ENCODE measurements around the gene ARL13B. TPM values are rescaled to one million over a fixed set of nuclear protein-coding genes. Genes with fewer than 3 reads are reported as not detected.

Gene ARL13B
- total RNA-seq, 1 donor from 2014 or later, result 12.1 TPM

- DNase-seq, result no peak
- no peak for TF ChIP-seq CTCF (IDR thresholded peaks at IDR 0.05; ENCODE audit: partially characterized antibody, unreplicated experiment)
- no peaks in the 10 kb centered on the region for H3K27me3 Mint-ChIP-seq (ENCODE audit: unreplicated experiment)
- H3K27ac Mint-ChIP-seq (ENCODE audit: unreplicated experiment), result no peak overlapping the region
- no peaks in the 10 kb centered on the region for H3K4me1 Mint-ChIP-seq (ENCODE audit: low read depth, unreplicated experiment)
- no peaks in the 10 kb centered on the region for H3K9me3 Mint-ChIP-seq (ENCODE audit: unreplicated experiment)
- H3K4me3 Mint-ChIP-seq (ENCODE audit: unreplicated experiment), result no peak overlapping the region
- no peaks in the 10 kb centered on the region for H3K36me3 Mint-ChIP-seq (ENCODE audit: unreplicated experiment)
Measured at GRCh38 chr3:93988764-93989163, 8.8 kb downstream of the ARL13B start.

GRCh38 chr3:93989241-93989640 lies 9.3 kb downstream of the ARL13B start:
- Mint-ChIP-seq H3K36me3 (ENCODE audit: unreplicated experiment) (no peaks in the 10 kb centered on the region), H3K9me3 (ENCODE audit: unreplicated experiment) (no peaks in the 10 kb centered on the region), H3K27me3 (ENCODE audit: unreplicated experiment) (no peaks in the 10 kb centered on the region), H3K4me3 (ENCODE audit: unreplicated experiment) (no peak overlapping the region), H3K27ac (ENCODE audit: unreplicated experiment) (no peak overlapping the region), H3K4me1 (ENCODE audit: low read depth, unreplicated experiment) (peaks cover 1% of the 10 kb centered on the region)
- DNase-seq, result no peak
- TF ChIP-seq CTCF (IDR thresholded peaks at IDR 0.05; ENCODE audit: partially characterized antibody, unreplicated experiment), result no peak

- Mint-ChIP-seq H3K4me1 (ENCODE audit: low read depth, unreplicated experiment) (peaks cover 1% of the 10 kb centered on the region), H3K9me3 (ENCODE audit: unreplicated experiment) (no peaks in the 10 kb centered on the region), H3K27me3 (ENCODE audit: unreplicated experiment) (no peaks in the 10 kb centered on the region), H3K4me3 (ENCODE audit: unreplicated experiment) (no peak overlapping the region), H3K36me3 (ENCODE audit: unreplicated experiment) (peaks cover under 1% of the 10 kb centered on the region), H3K27ac (ENCODE audit: unreplicated experiment) (no peak overlapping the region)
- no peak for DNase-seq
- TF ChIP-seq CTCF (IDR thresholded peaks at IDR 0.05; ENCODE audit: partially characterized antibody, unreplicated experiment), result no peak
Measured at GRCh38 chr3:93991631-93992030, 11.7 kb downstream of the ARL13B start.

- TF ChIP-seq CTCF (IDR thresholded peaks at IDR 0.05; ENCODE audit: partially characterized antibody, unreplicated experiment), result no peak
- Mint-ChIP-seq H3K27me3 (ENCODE audit: unreplicated experiment) (no peaks in the 10 kb centered on the region), H3K9me3 (ENCODE audit: unreplicated experiment) (no peaks in the 10 kb centered on the region), H3K27ac (ENCODE audit: unreplicated experiment) (no peak overlapping the region), H3K36me3 (ENCODE audit: unreplicated experiment) (peaks cover 4% of the 10 kb centered on the region), H3K4me3 (ENCODE audit: unreplicated experiment) (no peak overlapping the region), H3K4me1 (ENCODE audit: low read depth, unreplicated experiment) (peaks cover 1% of the 10 kb centered on the region)
- DNase-seq, result no peak
Measured at GRCh38 chr3:93992207-93992606, 12.3 kb downstream of the ARL13B start.

- H3K4me1 Mint-ChIP-seq (ENCODE audit: low read depth, unreplicated experiment), result peaks cover 1% of the 10 kb centered on the region
- no peak for TF ChIP-seq CTCF (IDR thresholded peaks at IDR 0.05; ENCODE audit: partially characterized antibody, unreplicated experiment)
- DNase-seq, result no peak
- no peaks in the 10 kb centered on the region for H3K27me3 Mint-ChIP-seq (ENCODE audit: unreplicated experiment)
- H3K4me3 Mint-ChIP-seq (ENCODE audit: unreplicated experiment), result no peak overlapping the region
- H3K9me3 Mint-ChIP-seq (ENCODE audit: unreplicated experiment), result no peaks in the 10 kb centered on the region
- peaks cover 4% of the 10 kb centered on the region for H3K36me3 Mint-ChIP-seq (ENCODE audit: unreplicated experiment)
- H3K27ac Mint-ChIP-seq (ENCODE audit: unreplicated experiment), result no peak overlapping the region
Measured at GRCh38 chr3:93994056-93994455, 14.1 kb downstream of the ARL13B start.
